ENCODE results near the gene TLE3.

DNA sequence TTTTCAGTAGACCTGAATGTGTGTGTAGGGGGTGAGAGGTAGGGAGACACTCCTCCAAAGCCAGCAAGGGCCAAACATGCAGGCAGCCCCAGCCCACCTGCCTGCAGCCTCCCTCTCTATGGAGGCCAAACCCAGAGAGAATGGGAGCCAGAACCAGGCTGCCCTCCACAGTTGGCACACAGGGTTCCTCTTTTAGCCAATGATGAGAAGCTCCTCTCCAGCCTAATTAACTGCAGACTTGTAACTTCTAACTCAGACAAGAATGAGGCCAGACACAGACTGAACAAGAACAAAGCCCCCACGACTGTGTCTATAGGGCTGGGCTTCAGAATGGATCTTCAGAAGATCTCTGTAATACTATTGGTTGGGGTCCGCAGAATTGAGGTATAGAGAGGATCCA lies 12.3 kb upstream of the TLE3 start:
- TF ChIP-seq POLR2A (IDR thresholded peaks at IDR 0.05), result no peak
- TF ChIP-seq, protein P1, sequence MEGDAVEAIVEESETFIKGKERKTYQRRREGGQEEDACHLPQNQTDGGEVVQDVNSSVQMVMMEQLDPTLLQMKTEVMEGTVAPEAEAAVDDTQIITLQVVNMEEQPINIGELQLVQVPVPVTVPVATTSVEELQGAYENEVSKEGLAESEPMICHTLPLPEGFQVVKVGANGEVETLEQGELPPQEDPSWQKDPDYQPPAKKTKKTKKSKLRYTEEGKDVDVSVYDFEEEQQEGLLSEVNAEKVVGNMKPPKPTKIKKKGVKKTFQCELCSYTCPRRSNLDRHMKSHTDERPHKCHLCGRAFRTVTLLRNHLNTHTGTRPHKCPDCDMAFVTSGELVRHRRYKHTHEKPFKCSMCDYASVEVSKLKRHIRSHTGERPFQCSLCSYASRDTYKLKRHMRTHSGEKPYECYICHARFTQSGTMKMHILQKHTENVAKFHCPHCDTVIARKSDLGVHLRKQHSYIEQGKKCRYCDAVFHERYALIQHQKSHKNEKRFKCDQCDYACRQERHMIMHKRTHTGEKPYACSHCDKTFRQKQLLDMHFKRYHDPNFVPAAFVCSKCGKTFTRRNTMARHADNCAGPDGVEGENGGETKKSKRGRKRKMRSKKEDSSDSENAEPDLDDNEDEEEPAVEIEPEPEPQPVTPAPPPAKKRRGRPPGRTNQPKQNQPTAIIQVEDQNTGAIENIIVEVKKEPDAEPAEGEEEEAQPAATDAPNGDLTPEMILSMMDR (IDR thresholded peaks at IDR 0.05), result no peak
